Tibial nerve (tissue), 4 donors: ENCODE measurements around the gene ERFE. TPM values are rescaled to one million over a fixed set of nuclear protein-coding genes. Genes with fewer than 3 reads are reported as not detected.

Experiments
- DNase-seq, 2 donors: peaks; one replicate each; pipeline ENCODE4 v3.0.0-alpha.2; 2019; ENCODE audit warnings: low spot score in 2 of 2
- H3K27ac ChIP-seq, 4 donors: fragments of 200-600 bp; sonication (generic) in 3 of 4; one replicate each; pipeline ENCODE4 v1.5.1; 2017 to 2019; ENCODE audit warnings: mild to moderate bottlenecking in 1 of 4
- H3K27me3 ChIP-seq, 2 donors: fragments of 200-600 bp; sonication (generic) in 1 of 2; one replicate each; pipeline versions ENCODE4 v1.5.1 to v1.6.0; 2017 to 2019
- H3K36me3 ChIP-seq, 3 donors: fragments of 200-600 bp; sonication (generic); one replicate each; pipeline ENCODE4 v1.5.1; 2018 to 2019
- H3K4me1 ChIP-seq, 4 donors: fragments of 200-600 bp; sonication (generic) in 3 of 4; one replicate each; pipeline ENCODE4 v1.5.1; 2017 to 2019
- H3K4me3 ChIP-seq, 4 donors: fragments of 200-600 bp; sonication (generic) in 3 of 4; one replicate each; pipeline ENCODE4 v1.5.1; 2017 to 2019; ENCODE audit warnings: mild to moderate bottlenecking in 1 of 4, moderate library complexity in 1 of 4
- H3K9me3 ChIP-seq, 4 donors: fragments of 200-600 bp; sonication (generic) in 3 of 4; one replicate each; pipeline ENCODE4 v1.5.1; 2017 to 2019
- CTCF ChIP-seq, 5 experiments: fragments of 200-600 bp in 3 of 5; fragments of 450-650 bp in 2 of 5; sonication (generic) in 3 of 5; IDR thresholded peaks; one replicate each; pipeline ENCODE4 v1.5.1; 2016 to 2019; ENCODE audit warnings: antibody characterized with exemption in 5 of 5, mild to moderate bottlenecking in 3 of 5, moderate library complexity in 2 of 5
- EP300 ChIP-seq, 2 donors: sonication (generic); formaldehyde crosslinking; IDR thresholded peaks; one replicate each; pipeline ENCODE4 v1.6.1; 2017; ENCODE audit warnings: antibody characterized with exemption in 2 of 2, mild to moderate bottlenecking in 1 of 2
- POLR2A ChIP-seq, 2 donors: fragments of 450-650 bp; IDR thresholded peaks; one replicate each; pipeline ENCODE4 v1.6.1; 2017; ENCODE audit warnings: antibody characterized with exemption in 2 of 2, mild to moderate bottlenecking in 2 of 2, moderate library complexity in 2 of 2
- WGBS, 2 donors: methylation state at CpG; one replicate each; pipeline ENCODE4 v1.1.5; 2018; 5-methylcytosine and 5-hydroxymethylcytosine counted together
- total RNA-seq, 4 donors: library from RNA; depleted of rRNA; stranded (reverse); fragments of >200 nt; gene quantifications; one replicate each; pipeline ENCODE4 v1.1.0, GENCODE V29; 2016

ERFE gene
- total RNA-seq, 4 donors from 2014 or later = not detected

GRCh38 chr2:238138331-238139195 is 20.2 kb upstream of the ERFE start, which contains the start of gene KLHL30:
Gene KLHL30, plus strand, starts transcription at chr2:238138668. Its CDS starts 2,087 bp downstream, at chr2:238140755.
- Histone ChIP-seq H3K4me3 (peak within 1 kb of the TSS in 1 of 4 donors; percentile 27), H3K27me3 (peaks cover 0 to 9% of the 10 kb centered on the region in 2 donors)
- no peak for DNase-seq

GRCh38 chr2:238139196-238140039 is 19.4 kb upstream of the ERFE start:
- TF ChIP-seq POLR2A (IDR thresholded peaks at IDR 0.05) (no peak), CTCF (IDR thresholded peaks at IDR 0.05) (peak in 4 of 5 experiments; percentile 23 to 48 (median 28)), EP300 (IDR thresholded peaks at IDR 0.05) (no peak)
- Histone ChIP-seq H3K9me3 (no peaks in the 10 kb centered on the region), H3K27ac (no peak overlapping the region), H3K36me3 (no peaks in the 10 kb centered on the region), H3K4me1 (peaks cover 0 to 20% (median 5%) of the 10 kb centered on the region in 4 donors), H3K27me3 (peaks cover 0 to 9% of the 10 kb centered on the region in 2 donors), H3K4me3 (peak overlapping the region in 1 of 4 donors; percentile 27)
- no peak for DNase-seq
- 50 to 64% methylated on average over 43 to 51 of the region's 56 CpGs for WGBS, 2 donors

More at GRCh38 chr2:238138331-238139195, 20.2 kb upstream of the ERFE start, which contains the start of gene KLHL30:
- Histone ChIP-seq H3K4me1 (peaks cover 0 to 20% (median 5%) of the 10 kb centered on the region in 4 donors), H3K36me3 (no peaks in the 10 kb centered on the region), H3K9me3 (no peaks in the 10 kb centered on the region), H3K27ac (no peak within 1 kb of the TSS)
- TF ChIP-seq CTCF (IDR thresholded peaks at IDR 0.05) = no peak
- TF ChIP-seq POLR2A (IDR thresholded peaks at IDR 0.05) = no peak
- TF ChIP-seq EP300 (IDR thresholded peaks at IDR 0.05) = no peak
- WGBS, 2 donors = 45 to 54% methylated on average over 17 to 20 of the region's 22 CpGs

GRCh38 chr2:238140040-238140439 is 18.7 kb upstream of the ERFE start:
- Histone ChIP-seq H3K4me3 (no peak overlapping the region), H3K36me3 (no peaks in the 10 kb centered on the region), H3K27ac (no peak overlapping the region), H3K27me3 (peaks cover 0 to 9% of the 10 kb centered on the region in 2 donors), H3K4me1 (peaks cover 0 to 20% (median 5%) of the 10 kb centered on the region in 4 donors), H3K9me3 (no peaks in the 10 kb centered on the region)
- 85% methylated on average over 7 of the region's 7 CpGs; no CpG with 5 or more reads in 1 of the 2 donors for WGBS, 2 donors
- TF ChIP-seq EP300 (IDR thresholded peaks at IDR 0.05) (no peak), CTCF (IDR thresholded peaks at IDR 0.05) (no peak), POLR2A (IDR thresholded peaks at IDR 0.05) (no peak)
- no peak for DNase-seq

- no peak for TF ChIP-seq POLR2A (IDR thresholded peaks at IDR 0.05)
- no peak for TF ChIP-seq EP300 (IDR thresholded peaks at IDR 0.05)
- TF ChIP-seq CTCF (IDR thresholded peaks at IDR 0.05) = no peak
- Histone ChIP-seq H3K4me1 (peaks cover 0 to 20% (median 5%) of the 10 kb centered on the region in 4 donors), H3K27me3 (peaks cover 0 to 9% of the 10 kb centered on the region in 2 donors), H3K36me3 (no peaks in the 10 kb centered on the region), H3K9me3 (no peaks in the 10 kb centered on the region), H3K4me3 (no peak overlapping the region), H3K27ac (no peak overlapping the region)
- no peak for DNase-seq
- 90 to 92% methylated on average over 44 to 49 of the region's 60 CpGs for WGBS, 2 donors
Measured at GRCh38 chr2:238140721-238141540, 17.8 kb upstream of the ERFE start.
